Panc1 (cell line): ENCODE results near the gene WHRN.

Experiments
- CTCF ChIP-seq: fragments of 450-650 bp; IDR thresholded peaks from 2 replicates; pipeline ENCODE4 v1.5.1; 2017; ENCODE audit warnings: mild to moderate bottlenecking
- POLR2AphosphoS5 ChIP-seq: IDR thresholded peaks from 2 replicates; pipeline ENCODE4 v1.6.1; 2012; ENCODE audit warnings: mild to moderate bottlenecking, low read depth, low read length, moderate library complexity
- REST ChIP-seq, 2 experiments: IDR thresholded peaks; 2 replicates each; pipeline ENCODE4 v1.6.1; 2011 to 2012; ENCODE audit warnings: low read depth in 2 of 2, control low read depth in 1 of 2, low read length in 1 of 2, mild to moderate bottlenecking in 1 of 2, moderate library complexity in 1 of 2; ENCODE audit not compliant: insufficient read depth in 1 of 2
- SIN3A ChIP-seq: IDR thresholded peaks from 2 replicates; pipeline ENCODE4 v1.6.1; 2012; ENCODE audit warnings: low read depth, mild to moderate bottlenecking, low read length, moderate library complexity, borderline replicate concordance; ENCODE audit not compliant: insufficient read depth
- TCF7L2 ChIP-seq: IDR thresholded peaks from 2 replicates; pipeline ENCODE4 v1.6.1; 2011; ENCODE audit warnings: mild to moderate bottlenecking, low read depth, low read length, inconsistent platforms

DNA sequence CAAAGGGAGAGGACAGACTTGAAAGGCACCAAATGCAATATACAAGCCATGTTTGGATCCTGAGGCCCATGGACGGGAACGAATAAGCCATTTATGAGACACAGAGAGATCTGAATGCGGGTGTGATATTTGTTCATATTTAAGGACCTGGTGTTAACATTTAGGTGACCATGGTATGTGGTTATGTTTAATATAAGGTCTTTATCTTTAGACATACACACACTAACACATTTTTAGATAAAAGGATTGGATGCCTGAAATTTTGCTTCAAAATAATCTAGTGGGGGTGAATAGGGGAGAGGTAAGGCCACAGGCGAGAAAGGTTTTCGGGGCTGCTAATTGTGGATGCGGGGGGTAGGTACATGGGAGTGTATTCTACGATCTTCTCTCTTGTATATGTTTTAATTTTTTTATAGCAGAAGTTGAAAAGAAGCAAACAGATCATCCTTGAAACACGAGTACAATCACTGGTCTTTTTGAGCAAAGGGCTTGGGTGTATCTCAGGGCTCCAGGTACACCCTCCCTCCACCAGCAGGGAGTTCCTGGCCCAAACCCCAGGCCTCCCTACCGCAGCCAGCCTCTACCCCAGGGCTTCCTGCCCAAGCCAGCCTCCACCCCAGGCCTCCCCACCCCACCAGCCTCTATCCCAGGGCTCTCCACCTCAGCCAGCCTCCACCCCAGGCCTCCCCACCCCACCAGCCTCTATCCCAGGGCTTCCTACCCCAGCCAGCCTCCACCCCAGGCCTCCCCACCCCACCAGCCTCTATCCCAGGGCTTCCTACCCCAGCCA, 129.7 kb downstream of the WHRN start:
- TF ChIP-seq CTCF (no peak), REST (IDR thresholded peaks at IDR 0.05; ENCODE audit: insufficient read depth in 1 of 2, low read depth in 2 of 2, low read length in 1 of 2) (no peak), POLR2AphosphoS5 (no peak), TCF7L2 (no peak), SIN3A (no peak)
